Prostate gland (tissue), 2 donors: ENCODE measurements around the gene IFI30.

Experiments used
- CTCF ChIP-seq, 4 experiments: fragments of 200-600 bp in 2 of 4; fragments of 450-650 bp in 2 of 4; sonication (generic) in 2 of 4; IDR thresholded peaks; 1 replicate in 3 of 4; 2 replicates in 1 of 4; pipeline ENCODE4 v1.5.1; 2016 to 2019; ENCODE audit warnings: antibody characterized with exemption in 4 of 4, mild to moderate bottlenecking in 2 of 4, moderate library complexity in 2 of 4
- POLR2A ChIP-seq: fragments of 450-650 bp; IDR thresholded peaks from one replicate; pipeline ENCODE4 v1.6.1; 2016; ENCODE audit warnings: antibody characterized with exemption, mild to moderate bottlenecking

- TF ChIP-seq CTCF (IDR thresholded peaks at IDR 0.05) (no peak), POLR2A (no peak)
These were observed 28.8 kb downstream of the IFI30 start for GRCh38 chr19:18202397-18202777.
